HPDE6-E6E7 (cell line): ENCODE measurements around the gene EEF1AKMT4.

Experiments used
- DNase-seq: peaks from one replicate; pipeline ENCODE4 v3.0.0; 2011; ENCODE audit warnings: missing footprints; ENCODE audit errors: extremely low spot score

The EEF1AKMT4 gene

GRCh38 chr3:184249412-184250166, at the start of gene EEF1AKMT4:
Gene EEF1AKMT4 (plus strand): TSS chr3:184249672. CDS start chr3:184249695, 23 bp downstream.
- DNase-seq: peak; percentile 92

DNA sequence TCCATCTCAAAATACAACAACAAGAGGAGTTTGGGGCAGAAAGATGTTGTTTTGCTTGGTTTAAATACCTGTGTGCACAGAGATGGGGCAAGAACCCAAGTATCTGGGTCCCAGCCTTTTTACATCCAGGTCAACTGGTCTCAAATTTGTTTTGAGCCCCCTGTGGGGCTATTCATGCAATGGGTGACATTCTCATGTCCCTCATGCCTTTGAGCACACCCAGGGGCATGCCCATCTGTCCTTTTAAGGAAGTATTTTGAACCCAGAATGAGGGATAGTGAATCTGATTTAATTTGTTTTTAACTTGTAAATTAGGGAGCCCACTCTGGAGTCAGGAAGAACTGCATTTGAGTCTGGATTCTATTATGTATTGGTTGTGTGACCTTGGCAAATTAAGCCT, 48.6 kb upstream of the EEF1AKMT4 start:
- DNase-seq: no peak

GRCh38 chr3:184203526-184203925, 45.9 kb upstream of the EEF1AKMT4 start:
- DNase-seq: no peak

DNA sequence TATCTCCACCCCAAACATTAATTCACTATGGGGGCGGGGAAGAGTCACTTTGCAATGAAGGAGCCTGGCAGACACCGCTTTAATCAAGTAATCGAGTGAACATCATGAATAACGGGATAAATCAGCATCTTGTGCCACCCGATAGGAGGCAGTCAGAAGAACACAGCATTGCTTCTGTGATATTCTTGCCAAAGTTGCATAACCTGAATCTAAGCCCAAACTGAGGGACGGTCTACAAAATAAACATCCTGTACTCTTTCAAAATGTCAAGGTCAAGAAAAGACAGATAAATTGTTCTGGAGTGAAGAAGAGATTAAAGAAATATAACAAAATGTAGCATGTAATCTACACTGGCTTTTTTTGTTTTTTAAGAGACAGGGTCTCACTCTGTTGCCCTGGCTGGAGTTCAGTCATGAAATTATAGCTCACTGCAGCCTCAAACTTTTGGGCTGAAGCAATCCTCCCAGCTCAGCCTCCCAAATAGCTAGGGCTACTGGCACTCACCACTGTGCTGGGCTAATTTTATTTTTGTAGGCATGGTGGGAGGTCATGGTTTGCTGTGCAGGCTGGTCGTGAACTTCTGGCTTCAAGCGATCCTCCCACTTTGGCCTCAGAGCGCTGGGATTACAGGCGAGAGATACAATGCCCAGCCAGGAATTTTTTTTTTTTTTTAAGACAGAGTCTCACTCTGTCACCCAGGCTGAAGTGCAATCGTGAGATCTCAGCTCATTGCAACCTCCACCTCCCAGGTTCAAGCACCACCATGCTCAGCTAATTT, 40.1 kb upstream of the EEF1AKMT4 start:
- DNase-seq: no peak

- no peak for DNase-seq
These were observed 38.2 kb upstream of the EEF1AKMT4 start for GRCh38 chr3:184211297-184211696.

DNA sequence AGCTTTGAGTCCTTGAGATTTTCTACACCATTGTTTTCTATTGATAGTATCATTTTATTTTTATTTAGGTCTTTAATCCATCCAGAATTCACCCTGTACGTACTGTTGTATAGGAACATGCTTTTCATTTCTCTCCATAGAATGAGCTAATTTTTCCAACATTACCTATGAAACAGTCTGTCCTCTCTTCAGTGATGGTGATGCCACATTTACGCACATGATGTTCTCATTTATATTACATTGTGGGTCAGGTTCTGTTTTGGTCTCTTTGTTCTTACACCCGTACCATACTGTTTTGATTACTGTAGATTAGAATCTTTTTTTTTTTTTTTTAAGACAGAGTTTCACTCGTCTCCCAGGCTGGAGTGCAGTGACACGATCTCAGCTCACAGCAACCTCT, 37.8 kb upstream of the EEF1AKMT4 start:
- DNase-seq: no peak

DNA sequence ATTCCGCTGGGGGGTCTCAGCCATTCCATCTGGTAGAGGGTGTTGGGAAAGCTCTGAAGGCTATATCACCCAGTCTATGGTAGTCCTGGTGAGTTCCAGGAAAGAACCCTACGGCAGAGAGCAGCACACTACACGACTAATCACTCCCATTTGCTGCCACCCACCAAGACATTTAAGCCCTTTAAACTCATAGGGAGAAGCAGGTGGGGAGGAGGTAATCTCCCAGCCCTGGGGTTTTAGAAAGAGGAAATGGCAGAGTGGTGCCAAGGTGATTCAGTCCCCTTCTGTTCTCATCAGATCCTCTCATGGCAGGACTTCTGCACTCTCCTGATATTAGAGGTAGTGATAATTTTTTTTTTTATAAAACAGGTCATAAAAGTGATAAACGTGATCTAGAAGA, 30.7 kb upstream of the EEF1AKMT4 start:
- no peak for DNase-seq

GRCh38 chr3:184222521-184222920, 27.0 kb upstream of the EEF1AKMT4 start:
- no peak for DNase-seq

- no peak for DNase-seq
These were observed 25.5 kb upstream of the EEF1AKMT4 start for GRCh38 chr3:184223946-184224345.

DNA sequence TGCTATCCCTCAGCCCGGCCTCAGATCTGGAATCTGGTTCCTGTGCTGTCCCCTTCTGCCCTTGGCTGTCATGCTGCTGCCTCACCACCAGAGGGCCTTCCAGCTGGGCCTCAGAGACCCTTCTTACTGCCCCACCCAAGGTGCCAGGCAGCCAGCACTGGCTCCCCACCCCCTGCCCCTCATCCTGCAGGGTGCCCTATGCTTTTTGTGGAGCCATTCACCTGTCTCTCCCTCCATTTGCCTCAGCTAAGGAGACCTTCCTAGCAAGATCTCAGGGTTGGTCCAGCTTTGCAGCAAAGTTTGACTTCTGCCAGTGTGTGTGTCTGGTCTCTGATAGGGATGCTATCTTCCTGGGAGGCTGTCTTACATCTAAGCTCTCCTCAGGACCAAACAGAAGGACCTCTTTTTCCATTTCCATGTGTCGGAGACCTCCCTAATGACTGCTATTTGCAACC, 22.0 kb upstream of the EEF1AKMT4 start:
- DNase-seq: peak; percentile 58

DNA sequence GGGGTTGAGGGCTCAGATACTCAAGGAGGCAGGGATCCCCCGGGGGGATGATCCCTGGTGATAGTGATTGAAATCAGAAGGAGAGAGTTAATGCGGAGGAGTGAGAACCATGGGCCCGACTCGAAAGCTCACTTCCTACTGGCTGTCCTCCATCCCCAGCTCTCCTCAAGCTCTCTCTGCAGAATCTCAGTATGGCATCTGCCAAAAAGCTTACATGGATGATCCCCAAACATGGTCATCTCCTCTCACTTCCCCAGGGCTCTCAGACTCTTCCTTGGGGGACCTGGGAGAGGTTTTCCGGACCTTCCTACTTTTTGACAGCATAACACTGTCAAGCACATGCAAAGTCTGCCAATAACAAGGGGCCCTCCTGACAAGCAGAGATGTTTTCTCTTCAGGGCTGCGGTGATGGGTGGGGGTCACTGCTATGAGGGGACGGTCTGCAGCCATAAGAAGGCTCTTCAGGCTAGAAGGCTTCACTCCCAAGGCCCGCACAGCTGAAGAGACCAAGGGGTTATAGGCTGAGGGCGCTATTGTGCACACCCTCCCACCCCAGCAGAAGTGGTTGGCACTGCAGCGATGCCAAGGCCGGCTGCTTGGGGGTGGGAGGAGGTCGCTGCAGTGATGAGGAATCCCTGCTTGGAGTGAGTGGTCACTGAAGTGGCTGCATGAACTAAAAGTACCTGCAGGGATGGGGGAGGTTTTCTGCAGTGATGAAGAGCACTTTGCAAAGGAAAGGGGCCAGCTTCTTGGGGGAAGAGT, 20.9 kb upstream of the EEF1AKMT4 start:
- no peak for DNase-seq

GRCh38 chr3:184229394-184230080, 19.9 kb upstream of the EEF1AKMT4 start, which contains the start of gene VWA5B2:
Gene VWA5B2 (plus strand): TSS chr3:184229585. CDS start chr3:184230529, 944 bp downstream.
- no peak for DNase-seq

GRCh38 chr3:184230081-184230602, 19.3 kb upstream of the EEF1AKMT4 start:
- no peak for DNase-seq

DNA sequence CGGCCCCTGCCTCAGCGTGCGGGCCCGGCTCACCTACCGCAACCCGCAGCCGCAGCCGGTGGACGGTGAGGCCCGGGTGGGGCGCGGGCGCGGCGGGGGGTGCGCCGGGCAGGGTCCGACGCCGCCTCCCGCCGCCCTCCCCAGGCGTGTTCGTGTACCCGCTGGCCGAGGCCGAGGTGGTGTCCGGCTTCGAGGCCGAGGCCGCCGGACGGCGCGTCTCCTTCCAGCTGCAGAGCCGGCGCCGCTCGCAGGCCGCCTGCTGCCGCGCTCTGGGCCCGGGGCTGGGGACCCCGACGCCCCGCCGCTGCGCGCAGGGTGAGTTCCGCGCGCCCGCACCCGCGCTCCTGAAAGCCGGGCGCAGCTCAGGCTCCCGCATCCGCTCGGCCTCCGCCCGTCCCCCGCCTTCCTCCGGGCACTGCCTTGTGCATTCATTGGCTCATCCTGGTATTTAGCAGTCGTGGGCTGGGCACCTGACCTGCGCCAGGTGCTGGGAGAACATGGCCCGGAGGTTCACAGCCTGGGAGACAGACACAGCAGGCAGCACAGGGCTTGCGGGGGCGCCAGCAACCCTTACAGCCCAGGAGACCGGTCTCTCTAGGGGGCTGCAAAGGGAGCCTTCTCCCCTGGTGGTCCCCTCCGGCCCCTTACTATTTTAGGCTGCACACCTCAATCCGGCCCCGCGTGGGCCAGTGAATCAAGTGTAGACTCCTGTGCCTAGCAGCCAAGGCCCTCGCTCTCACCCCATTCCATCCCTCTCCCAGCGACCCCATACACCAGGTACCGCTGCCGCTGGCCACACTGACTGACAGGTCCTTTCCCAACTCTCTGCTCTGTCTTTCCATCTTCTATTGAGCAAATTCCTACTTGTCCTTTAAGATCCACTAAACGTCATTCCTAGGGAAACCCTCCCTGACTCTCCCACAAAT, 18.6 kb upstream of the EEF1AKMT4 start:
- DNase-seq: no peak

DNA sequence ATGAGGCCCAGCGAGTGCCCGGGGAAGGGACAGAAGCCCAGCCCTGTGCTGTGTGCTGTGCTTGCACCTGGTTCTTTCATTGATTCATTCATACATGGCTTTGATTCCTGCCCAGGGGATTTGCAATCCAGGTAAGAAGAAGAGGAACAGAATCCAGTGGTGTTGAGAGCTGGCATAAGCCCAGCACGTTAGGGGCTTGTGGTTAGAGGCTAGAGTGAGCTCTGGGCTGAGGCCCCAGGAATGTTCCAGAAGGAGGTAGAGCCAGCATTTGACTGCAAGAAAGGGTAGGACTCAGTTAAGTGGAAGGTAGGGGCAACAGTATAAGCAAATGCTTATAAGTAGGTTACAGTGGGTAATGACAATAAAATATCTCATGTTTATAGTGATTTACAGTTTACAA, 17.8 kb upstream of the EEF1AKMT4 start:
- no peak for DNase-seq

DNA sequence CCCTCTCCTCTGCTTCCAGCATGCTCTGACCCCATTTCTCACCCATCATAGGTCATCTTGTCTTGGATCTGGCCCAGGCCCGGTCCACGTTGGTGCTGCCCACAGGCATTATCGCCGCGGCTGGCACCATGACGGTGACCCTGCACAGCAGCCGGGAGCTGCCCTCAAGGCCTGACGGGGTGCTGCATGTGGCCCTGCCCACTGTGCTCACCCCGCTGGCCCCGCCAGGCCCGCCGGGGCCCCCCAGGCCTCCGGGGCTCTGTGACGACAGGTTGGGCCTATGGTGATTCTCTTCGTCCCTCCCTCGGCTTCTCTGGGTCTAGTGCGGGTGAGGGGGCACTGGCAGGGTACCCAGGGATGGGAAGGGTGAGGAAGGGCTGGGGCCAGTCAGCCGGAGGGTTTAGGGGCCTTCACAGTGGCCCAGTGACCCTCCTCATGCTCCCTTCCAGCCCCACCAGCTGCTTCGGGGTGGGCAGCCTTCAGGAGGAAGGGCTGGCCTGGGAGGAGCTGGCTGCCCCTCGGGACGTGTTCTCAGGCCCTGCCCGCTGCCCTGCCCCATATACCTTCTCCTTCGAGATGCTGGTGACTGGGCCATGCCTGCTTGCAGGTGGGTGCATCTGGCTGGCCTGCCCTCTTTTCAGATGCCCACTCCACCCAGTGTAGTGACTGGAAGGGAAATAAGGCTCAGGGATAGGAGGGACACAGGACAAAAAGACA, 16.2 kb upstream of the EEF1AKMT4 start:
- DNase-seq: no peak

DNA sequence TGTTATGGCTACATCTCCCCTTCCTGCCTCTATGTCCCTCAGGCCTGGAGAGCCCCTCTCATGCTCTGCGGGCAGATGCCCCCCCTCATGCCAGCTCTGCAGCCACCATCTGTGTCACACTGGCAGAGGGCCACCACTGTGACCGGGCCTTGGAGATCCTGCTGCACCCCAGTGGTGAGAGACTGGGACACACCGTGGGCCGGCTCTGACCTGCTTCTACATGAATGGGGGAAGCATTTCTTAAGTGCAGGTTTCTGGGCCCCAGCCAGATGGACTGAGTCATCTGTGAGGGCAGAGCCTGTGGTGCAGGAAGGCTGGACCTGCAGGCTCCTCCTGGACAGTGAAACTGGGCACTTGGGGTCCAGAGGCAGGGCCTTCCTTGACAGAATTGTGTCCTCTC, 15.2 kb upstream of the EEF1AKMT4 start:
- peak; percentile 95 for DNase-seq

- no peak for DNase-seq
These were observed 14.6 kb upstream of the EEF1AKMT4 start for GRCh38 chr3:184234671-184235380.
